Stimulated activated CD4-positive, alpha-beta T cell treated with anti-CD3 and anti-CD28 coated beads, Interleukin-4, amount 100 ng/mL, for 48 hours (primary cell): Measurements from ENCODE around the gene BPIFA1.

Experiments used
- DNase-seq, 2 donors: peaks; one replicate each; pipeline ENCODE4 v3.0.0-alpha.2; 2020; ENCODE audit warnings: low read depth in 2 of 2

The BPIFA1 gene

GRCh38 chr20:33235696-33236095 lies at the start of gene BPIFA1:
Gene BPIFA1, plus strand, starts transcription at chr20:33235996. Its CDS starts 1,716 bp downstream, at chr20:33237712.
- no peak for DNase-seq

- no peak for DNase-seq
Measured at GRCh38 chr20:33187491-33187890, 48.3 kb upstream of the BPIFA1 start.

GRCh38 chr20:33188421-33188820 lies 47.4 kb upstream of the BPIFA1 start:
- no peak for DNase-seq

GRCh38 chr20:33191484-33191883 lies 44.3 kb upstream of the BPIFA1 start:
- no peak for DNase-seq

DNA sequence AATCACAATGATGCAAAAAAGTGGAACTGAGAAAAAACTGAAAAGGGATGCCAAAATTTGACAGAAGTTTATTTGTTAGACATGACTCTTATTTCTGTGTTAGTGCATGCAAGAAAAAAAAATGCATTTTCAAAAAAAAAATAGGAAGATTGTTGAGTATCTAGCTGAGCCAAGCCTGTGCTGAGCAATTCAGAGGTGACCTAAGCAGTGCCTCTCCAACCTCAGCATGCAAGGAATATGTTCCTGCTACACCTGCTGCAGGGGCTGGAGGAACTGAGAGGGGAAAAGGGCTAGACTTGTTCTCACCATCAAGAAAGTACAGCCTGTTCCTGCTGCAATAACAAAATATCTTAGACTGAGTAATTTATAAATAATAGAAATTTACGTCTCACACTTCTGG lies 43.8 kb upstream of the BPIFA1 start:
- no peak for DNase-seq

DNA sequence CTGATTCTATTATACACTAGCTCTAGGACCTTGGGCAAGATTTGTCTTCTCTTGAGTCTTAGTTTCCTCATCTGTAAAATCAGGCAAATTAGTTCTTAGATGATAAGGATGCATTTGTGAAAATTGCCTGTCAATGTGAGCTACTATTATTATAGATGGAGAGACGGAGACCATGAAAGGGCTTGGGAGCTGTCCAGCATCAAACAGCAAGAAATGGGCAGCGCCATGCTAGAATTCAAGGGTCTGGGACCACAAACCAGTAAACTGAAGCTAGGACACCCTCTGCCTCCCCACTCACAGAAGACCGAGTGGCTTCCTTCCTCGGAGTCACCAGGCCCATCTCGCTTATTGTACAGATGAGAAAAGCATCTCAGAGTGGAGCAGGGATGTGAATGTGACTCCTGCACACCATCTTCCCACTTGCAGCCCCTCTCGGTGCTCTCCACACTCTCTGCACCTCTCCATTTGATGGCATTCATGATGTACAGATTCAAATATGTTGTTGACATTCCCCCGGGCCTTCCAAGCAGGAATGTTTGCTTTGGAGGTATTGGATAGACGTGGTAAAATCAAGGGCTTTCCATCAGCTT lies 42.8 kb upstream of the BPIFA1 start:
- DNase-seq, result no peak

- no peak for DNase-seq
Measured at GRCh38 chr20:33199026-33199425, 36.8 kb upstream of the BPIFA1 start.

GRCh38 chr20:33202451-33202850 lies 33.3 kb upstream of the BPIFA1 start:
- no peak for DNase-seq

DNA sequence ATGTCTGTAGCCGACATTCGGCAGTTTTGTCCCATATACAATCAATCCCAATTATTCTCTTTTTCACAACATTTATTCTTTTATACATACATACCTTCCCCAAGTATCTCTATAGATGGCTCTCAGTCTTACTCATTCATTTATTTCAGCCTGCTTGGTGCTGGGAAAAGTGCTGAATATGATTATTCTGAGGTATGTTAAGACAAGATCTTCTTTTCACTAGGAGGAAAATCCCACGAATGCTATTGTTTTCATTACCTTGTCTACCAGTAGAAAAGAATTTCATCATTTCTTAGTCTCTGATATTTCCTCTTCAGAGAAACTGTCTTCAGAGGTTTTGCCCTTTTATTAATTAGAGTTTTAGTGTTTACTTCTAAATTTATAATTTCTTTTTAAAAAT lies 32.4 kb upstream of the BPIFA1 start:
- no peak for DNase-seq

DNA sequence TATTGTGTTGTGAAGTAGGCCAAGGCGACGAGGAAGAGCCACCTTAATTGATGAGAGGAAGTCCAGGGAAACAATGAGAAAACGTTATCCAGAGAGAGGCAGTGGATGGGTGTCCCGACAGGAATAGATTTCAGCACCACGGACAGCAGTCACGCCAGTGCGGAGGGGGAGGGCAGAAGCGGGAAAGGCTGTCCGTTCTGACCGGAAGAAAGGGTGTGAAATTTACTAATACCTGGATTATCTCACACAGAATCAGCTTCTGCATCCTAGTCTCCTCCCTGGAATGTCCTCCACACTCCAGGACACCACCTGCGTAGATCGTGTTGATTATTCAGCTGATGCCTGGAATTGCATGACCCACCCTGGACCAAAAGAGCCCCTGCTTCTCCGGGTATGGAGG lies 26.0 kb upstream of the BPIFA1 start:
- peak; percentile 29 to 35 for DNase-seq

DNA sequence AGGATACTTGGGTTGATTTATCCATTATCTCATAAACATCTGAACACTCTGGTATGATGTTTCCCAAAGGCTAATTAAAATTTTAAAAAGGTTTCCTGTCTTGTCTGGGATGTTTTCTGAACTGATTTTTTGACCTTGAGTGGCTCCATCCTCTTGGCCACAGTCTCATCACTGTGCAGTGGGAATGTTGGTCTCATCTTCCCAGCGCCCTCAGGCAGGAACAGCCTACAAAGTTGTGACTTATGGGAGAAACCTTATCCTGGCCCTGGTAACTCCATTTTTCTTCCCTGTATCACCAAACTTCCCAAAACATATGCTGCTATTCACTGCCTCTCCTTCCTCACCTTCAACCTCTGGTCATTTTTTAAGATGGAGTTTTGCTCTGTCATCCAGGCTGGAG lies 25.4 kb upstream of the BPIFA1 start:
- no peak for DNase-seq

GRCh38 chr20:33211817-33212424 lies 23.9 kb upstream of the BPIFA1 start:
- DNase-seq, result peak in 1 of 2 donors; percentile 12

- no peak for DNase-seq
Measured at GRCh38 chr20:33217052-33217451, 18.7 kb upstream of the BPIFA1 start, which contains the start of gene BPIFA3. Gene BPIFA3, plus strand, starts transcription at chr20:33217352. Its CDS starts 185 bp downstream, at chr20:33217537.

DNA sequence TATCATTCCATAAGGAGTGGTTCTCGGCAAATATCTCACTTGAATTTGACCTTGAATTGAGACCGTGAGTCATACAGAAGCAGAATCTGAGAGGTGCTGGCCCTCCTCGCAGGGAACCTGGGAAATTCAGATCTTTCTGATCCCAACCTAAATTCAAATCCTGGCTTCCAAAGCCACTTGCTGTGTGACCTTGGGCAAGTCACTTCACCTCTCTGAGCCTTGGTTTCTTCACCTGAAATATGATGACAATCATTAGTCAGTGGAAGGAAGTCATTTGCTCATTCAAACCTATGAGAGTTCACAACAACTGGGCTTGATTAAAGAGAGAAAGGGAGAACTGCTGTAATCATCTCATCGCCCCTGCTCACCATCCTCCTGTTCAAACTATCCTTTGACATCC lies 11.4 kb upstream of the BPIFA1 start:
- no peak for DNase-seq

GRCh38 chr20:33229843-33230242 lies 6.0 kb upstream of the BPIFA1 start:
- no peak for DNase-seq

GRCh38 chr20:33231237-33231636 lies 4.6 kb upstream of the BPIFA1 start:
- no peak for DNase-seq

DNA sequence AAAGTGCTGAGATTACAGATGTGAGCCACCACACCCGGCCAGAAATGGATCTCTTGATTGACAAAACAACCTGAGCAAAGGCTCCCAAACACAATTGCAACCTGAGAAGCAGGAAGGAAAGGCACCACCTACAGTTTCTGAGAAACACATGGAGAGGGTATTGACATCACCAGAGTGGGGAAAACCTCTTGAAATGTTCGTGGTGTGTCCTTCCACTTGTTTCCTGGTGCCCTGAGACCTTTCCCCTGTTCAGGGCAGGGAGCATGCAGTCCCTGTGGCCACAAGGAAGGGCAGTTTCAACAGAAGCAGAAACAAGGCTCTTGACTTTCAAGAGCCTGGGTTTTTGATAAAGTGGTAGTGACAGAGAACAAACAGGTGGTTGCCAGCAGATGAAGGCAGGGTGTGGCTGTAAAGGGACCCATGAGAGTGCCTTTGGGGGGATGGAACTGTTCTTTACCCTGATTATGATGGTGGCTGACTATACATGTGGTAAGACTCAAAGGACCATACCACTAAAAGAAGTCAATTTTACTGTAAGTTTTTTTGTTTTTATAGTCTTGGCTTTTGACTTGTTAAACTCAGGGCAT lies 3.2 kb upstream of the BPIFA1 start:
- DNase-seq, result no peak

GRCh38 chr20:33233129-33233774 lies 2.5 kb upstream of the BPIFA1 start:
- DNase-seq, result no peak

- no peak for DNase-seq
Measured at GRCh38 chr20:33234050-33234449, 1.7 kb upstream of the BPIFA1 start.

DNA sequence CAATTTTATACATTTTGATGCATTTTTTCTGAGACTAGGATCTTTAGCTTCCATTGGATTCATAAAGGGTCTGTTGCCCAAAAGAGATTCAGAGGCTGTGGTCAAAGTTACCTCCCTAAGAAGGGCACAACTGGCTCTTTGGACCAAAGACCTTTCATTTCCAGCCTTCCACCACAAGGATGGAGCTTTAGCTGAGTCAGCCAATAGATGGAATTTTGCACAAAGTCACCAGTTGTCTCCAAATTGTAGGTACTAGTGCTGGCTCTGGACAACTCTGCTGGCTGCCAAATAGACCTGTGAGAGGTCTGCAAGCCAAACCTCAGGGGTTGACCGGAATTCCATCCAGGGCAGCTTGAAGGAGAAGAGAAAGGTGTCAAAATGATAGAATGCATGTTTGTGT lies 555 bp downstream of the BPIFA1 start:
- DNase-seq, result no peak

- no peak for DNase-seq
Measured at GRCh38 chr20:33237989-33238388, 2.2 kb downstream of the BPIFA1 start.

DNA sequence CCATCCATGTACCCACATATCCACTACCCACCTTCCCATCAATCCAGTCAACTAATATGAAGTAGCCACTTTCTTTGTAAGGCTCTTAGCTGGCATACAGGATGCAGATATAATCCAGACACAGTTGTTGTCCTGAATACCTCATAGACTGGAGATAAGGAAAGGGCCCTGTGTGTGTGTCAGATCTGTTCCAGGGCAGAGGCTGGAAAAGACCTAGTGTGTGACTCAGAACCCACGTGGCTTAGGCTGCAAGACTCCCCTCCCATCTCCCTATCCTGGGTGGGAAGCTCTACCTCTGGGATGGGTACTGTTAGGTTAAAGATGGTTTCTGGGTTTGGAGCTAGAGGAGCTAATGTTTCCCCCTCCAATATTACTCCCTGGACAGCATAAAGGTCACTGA lies 3.6 kb downstream of the BPIFA1 start:
- no peak for DNase-seq
